Iris pigment epithelial cell (primary cell): Measurements from ENCODE around the gene PFDN2.

Experiments used
- DNase-seq: peaks from one replicate; pipeline ENCODE4 v3.0.0-alpha.2; 2011; ENCODE audit warnings: low read depth

The PFDN2 gene

DNA sequence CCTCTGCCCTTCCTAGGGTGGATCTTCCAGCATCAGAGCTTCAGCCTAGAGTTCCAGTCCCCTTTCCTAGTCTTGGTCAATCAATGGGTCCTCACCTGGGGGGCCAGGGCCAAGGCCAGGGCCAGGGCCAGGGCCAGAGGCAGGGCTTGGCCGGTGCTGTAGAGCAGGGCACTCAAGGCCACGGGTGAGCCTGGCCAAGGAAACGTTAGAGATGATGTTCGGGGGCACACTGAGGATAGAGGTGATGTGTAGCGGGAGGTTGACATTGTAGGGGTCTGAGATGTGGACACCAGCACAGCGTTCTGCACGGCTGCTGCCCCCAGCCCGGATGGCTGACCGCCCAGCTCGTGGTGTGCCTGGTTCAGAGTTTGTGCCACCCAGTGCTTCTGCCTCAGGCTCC, 66.6 kb downstream of the PFDN2 start:
- no peak for DNase-seq
